CD14-positive monocyte (primary cell): ENCODE measurements around the gene IPO4. TPM values are rescaled to one million over a fixed set of nuclear protein-coding genes. Genes with fewer than 3 reads are reported as not detected.

Experiments
- DNase-seq, 3 donors: peaks; one replicate each; pipeline ENCODE4 v3.0.0-alpha.2; 2011 to 2022
- H2AFZ ChIP-seq: 2 replicates; pipeline ENCODE4 v1.6.0; 2012; ENCODE audit warnings: mild to moderate bottlenecking, low read depth, low read length, inconsistent platforms; ENCODE audit not compliant: insufficient read depth, poor library complexity, severe bottlenecking
- H3K27ac ChIP-seq, 2 donors: 1 replicate in 1 of 2; 2 replicates in 1 of 2; pipeline ENCODE4 v1.5.1; 2012 to 2013; ENCODE audit warnings: low read length in 2 of 2, control low read depth in 1 of 2, inconsistent platforms in 1 of 2, low read depth in 1 of 2, mild to moderate bottlenecking in 1 of 2
- H3K27me3 ChIP-seq, 2 donors: one replicate each; pipeline versions ENCODE4 v1.6.0 to v1.6.1; 2011 to 2013; ENCODE audit warnings: low read length in 2 of 2; ENCODE audit not compliant: control insufficient read depth in 2 of 2, insufficient read depth in 2 of 2
- H3K36me3 ChIP-seq, 2 donors: replicated peaks in 1 of 2; 1 replicate in 1 of 2; 2 replicates in 1 of 2; pipeline versions ENCODE4 v1.5.1 to v1.6.1; 2012 to 2013; ENCODE audit warnings: low read length in 2 of 2, control low read depth in 1 of 2, inconsistent platforms in 1 of 2, mild to moderate bottlenecking in 1 of 2; ENCODE audit not compliant: insufficient read depth in 2 of 2, control insufficient read depth in 1 of 2
- H3K4me1 ChIP-seq, 2 donors: 1 replicate in 1 of 2; 2 replicates in 1 of 2; pipeline versions ENCODE4 v1.5.1 to v1.6.1; 2012 to 2013; ENCODE audit warnings: low read length in 2 of 2, control low read depth in 1 of 2, inconsistent platforms in 1 of 2, mild to moderate bottlenecking in 1 of 2, moderate library complexity in 1 of 2; ENCODE audit not compliant: insufficient read depth in 2 of 2, control insufficient read depth in 1 of 2
- H3K4me2 ChIP-seq: replicated peaks from 2 replicates; pipeline ENCODE3; 2012; ENCODE audit warnings: low read length, moderate library complexity, mild to moderate bottlenecking; ENCODE audit not compliant: poor library complexity, severe bottlenecking; ENCODE audit errors: extremely low read depth
- H3K4me3 ChIP-seq, 3 experiments: fragments of 200-600 bp in 1 of 3; sonication (generic) in 1 of 3; replicated peaks in 1 of 3; 1 replicate in 2 of 3; 2 replicates in 1 of 3; pipeline ENCODE4 v1.5.1; 2011 to 2013; ENCODE audit warnings: low read length in 3 of 3, mild to moderate bottlenecking in 3 of 3, control low read depth in 2 of 3, low read depth in 2 of 3, inconsistent platforms in 1 of 3, moderate library complexity in 1 of 3
- H3K79me2 ChIP-seq: 2 replicates; pipeline ENCODE4 v1.6.0; 2012; ENCODE audit warnings: mild to moderate bottlenecking, control low read depth, inconsistent platforms, low read length, moderate library complexity; ENCODE audit not compliant: insufficient read depth
- H3K9ac ChIP-seq: 2 replicates; pipeline ENCODE4 v1.6.0; 2017; ENCODE audit warnings: low read length, mild to moderate bottlenecking; ENCODE audit not compliant: insufficient read depth, poor library complexity, severe bottlenecking
- H3K9me3 ChIP-seq, 2 donors: replicated peaks in 1 of 2; 1 replicate in 1 of 2; 2 replicates in 1 of 2; pipeline versions ENCODE4 v1.5.1 to v1.6.1; 2012 to 2013; ENCODE audit warnings: low read length in 2 of 2, control low read depth in 1 of 2; ENCODE audit not compliant: control insufficient read depth in 1 of 2, insufficient read depth in 1 of 2
- H4K20me1 ChIP-seq: 2 replicates; pipeline ENCODE4 v1.6.0; 2012; ENCODE audit warnings: mild to moderate bottlenecking, low read length, control low read depth, moderate library complexity; ENCODE audit not compliant: insufficient read depth
- H3K27ac Mint-ChIP-seq, 7 donors: one replicate each; pipeline ENCODE4 v1.8.0; 2020; ENCODE audit warnings: mild to moderate bottlenecking in 7 of 7, mixed read lengths in 7 of 7, moderate library complexity in 6 of 7, inconsistent platforms in 2 of 7
- H3K27me3 Mint-ChIP-seq, 3 donors: one replicate each; pipeline ENCODE4 v1.8.0; 2021 to 2022; ENCODE audit warnings: low read depth in 3 of 3, mild to moderate bottlenecking in 3 of 3, mixed read lengths in 3 of 3, moderate library complexity in 3 of 3, inconsistent platforms in 1 of 3
- H3K36me3 Mint-ChIP-seq, 2 donors: one replicate each; pipeline ENCODE4 v1.8.0; 2020; ENCODE audit warnings: mixed read lengths in 2 of 2, inconsistent platforms in 1 of 2, mild to moderate bottlenecking in 1 of 2
- H3K4me1 Mint-ChIP-seq: one replicate; pipeline ENCODE4 v1.8.0; 2020; ENCODE audit warnings: mild to moderate bottlenecking, mixed read lengths
- H3K4me3 Mint-ChIP-seq, 2 donors: one replicate each; pipeline ENCODE4 v1.8.0; 2020; ENCODE audit warnings: mild to moderate bottlenecking in 2 of 2, mixed read lengths in 2 of 2, moderate library complexity in 1 of 2
- H3K9me3 Mint-ChIP-seq, 7 donors: one replicate each; pipeline ENCODE4 v1.8.0; 2020 to 2022; ENCODE audit warnings: mixed read lengths in 7 of 7, mild to moderate bottlenecking in 6 of 7, moderate library complexity in 6 of 7, inconsistent platforms in 2 of 7
- CTCF ChIP-seq: fragments of 200-600 bp; IDR thresholded peaks from one replicate; pipeline ENCODE4 v1.8.0; 2022; ENCODE audit warnings: antibody characterized with exemption, mild to moderate bottlenecking
- WGBS: methylation state at CpG from one replicate; pipeline ENCODE4 v1.1.5; 2013; ENCODE audit warnings: missing lambda C conversion rate; ENCODE audit not compliant: insufficient coverage; 5-methylcytosine and 5-hydroxymethylcytosine counted together
- intact Hi-C, 2 donors: fragments of 100-400 bp; cut with micrococcal nuclease; formaldehyde crosslinking; loops; one replicate each; pipeline versions ENCODE4 v1.15.0 to v1.15.1; 2023
- polyA plus RNA-seq, 3 donors: library from polyadenylated mRNA; depleted of rRNA in 1 of 3; unstranded in 2 of 3; stranded (reverse) in 1 of 3; fragments of 300-500 nt in 2 of 3; fragments of >200 nt in 1 of 3; fragmentation: Illumina TruSeq in 2 of 3; gene quantifications; 1 replicate in 2 of 3; 2 replicates in 1 of 3; pipeline ENCODE4 v1.2.3, GENCODE V29; 2012 to 2021

The IPO4 gene
- polyA plus RNA-seq, 3 donors, result 4.1 to 14.2 (median 4.3) TPM

GRCh38 chr14:24232121-24232644, 43.6 kb upstream of the IPO4 start, which contains the start of gene NEDD8:
NEDD8 (minus strand) TSS chr14:24232367; CDS start chr14:24232267, 100 bp downstream.
- H3K4me1 ChIP-seq, result peaks cover 26 to 42% of the 10 kb centered on the region in 2 donors
- H3K36me3 Mint-ChIP-seq, result peaks cover 37 to 40% of the 10 kb centered on the region in 2 donors
- H3K27ac ChIP-seq, result peak within 1 kb of the TSS; percentile 88 to 91
- peak within 1 kb of the TSS; percentile 68 to 91 (median 77) for H3K4me3 ChIP-seq
- peaks cover 79% of the 10 kb centered on the region for H3K79me2 ChIP-seq
- H3K27ac Mint-ChIP-seq, result peak within 1 kb of the TSS; percentile 92 to 98 (median 97)
- H3K36me3 ChIP-seq, result peaks cover 23 to 45% of the 10 kb centered on the region in 2 donors
- WGBS, result 0% methylated on average over 25 of the region's 30 CpGs
- H3K9ac ChIP-seq, result peak within 1 kb of the TSS; percentile 70
- peaks cover 41% of the 10 kb centered on the region for H3K4me1 Mint-ChIP-seq
- peak within 1 kb of the TSS; percentile 90 for H2AFZ ChIP-seq
- intact Hi-C loops, result loop anchor here (1.0 to 10.0 kb wide), 5 partner anchors 10 to 210 kb away; partner anchors contain the start of genes TM9SF1 (in 2 of the 2), FITM1 (in 1 of the 2), LTB4R (in 1 of the 2) and LTB4R2 (in 1 of the 2)
- H3K27me3 ChIP-seq, result no peaks in the 10 kb centered on the region
- TF ChIP-seq CTCF, result no peak
- peak within 1 kb of the TSS; percentile 81 for H3K4me2 ChIP-seq
- H3K4me3 Mint-ChIP-seq, result peak within 1 kb of the TSS; percentile 93 to 98
- DNase-seq, result peak; percentile 94 to 97 (median 96)
- H3K9me3 Mint-ChIP-seq, result no peaks in the 10 kb centered on the region
- no peaks in the 10 kb centered on the region for H3K27me3 Mint-ChIP-seq
- H3K9me3 ChIP-seq, result no peaks in the 10 kb centered on the region
- H4K20me1 ChIP-seq, result peaks cover 43% of the 10 kb centered on the region

- H3K4me1 ChIP-seq, result peaks cover 26 to 42% of the 10 kb centered on the region in 2 donors
- 3% methylated on average over 18 of the region's 23 CpGs for WGBS
- peak overlapping the region; percentile 81 for H3K4me2 ChIP-seq
- H3K9ac ChIP-seq, result peak overlapping the region; percentile 70
- intact Hi-C loops, result loop anchor here (1.0 to 10.0 kb wide), 6 partner anchors 11 to 211 kb away; partner anchors contain the start of genes TM9SF1 (in 2 of the 2), FITM1 (in 1 of the 2), LTB4R (in 1 of the 2) and LTB4R2 (in 1 of the 2)
- Mint-ChIP-seq H3K27ac (peak overlapping the region; percentile 92 to 98 (median 97)), H3K9me3 (no peaks in the 10 kb centered on the region), H3K4me3 (peak overlapping the region; percentile 93 to 98), H3K4me1 (peaks cover 40% of the 10 kb centered on the region), H3K27me3 (no peaks in the 10 kb centered on the region), H3K36me3 (peaks cover 33% of the 10 kb centered on the region in 2 donors)
- H3K27me3 ChIP-seq, result no peaks in the 10 kb centered on the region
- H3K79me2 ChIP-seq, result peaks cover 86% of the 10 kb centered on the region
- no peak for TF ChIP-seq CTCF
- H2AFZ ChIP-seq, result peak overlapping the region; percentile 90
- H3K4me3 ChIP-seq, result peak overlapping the region; percentile 68 to 91 (median 77)
- H3K9me3 ChIP-seq, result no peaks in the 10 kb centered on the region
- peak overlapping the region; percentile 88 to 91 for H3K27ac ChIP-seq
- H4K20me1 ChIP-seq, result peaks cover 36% of the 10 kb centered on the region
- peaks cover 16 to 41% of the 10 kb centered on the region in 2 donors for H3K36me3 ChIP-seq
- no peak for DNase-seq
Measured at GRCh38 chr14:24231263-24232120, 42.9 kb upstream of the IPO4 start.
